BE2C (cell line): ENCODE measurements around the gene MMADHC.

Source experiments
- DNase-seq: peaks from one replicate; pipeline ENCODE4 v3.0.0-alpha.2; 2020
- H3K27me3 ChIP-seq: fragments of 250-450 bp; sonication (Bioruptor Pico); 2 replicates; pipeline ENCODE4 v1.5.1; 2020; ENCODE audit warnings: mild to moderate bottlenecking
- H3K36me3 ChIP-seq: fragments of 250-450 bp; sonication (Bioruptor Pico); 2 replicates; pipeline ENCODE4 v1.5.1; 2020; ENCODE audit warnings: mild to moderate bottlenecking
- H3K4me1 ChIP-seq: fragments of 250-450 bp; sonication (Bioruptor Pico); 2 replicates; pipeline ENCODE4 v1.5.1; 2020
- H3K4me3 ChIP-seq: 2 replicates; pipeline ENCODE4 v1.5.1; 2011; ENCODE audit warnings: low read depth, low read length
- H3K9me3 ChIP-seq: fragments of 250-450 bp; sonication (Bioruptor Pico); 2 replicates; pipeline ENCODE4 v1.5.1; 2020
- TF ChIP-seq, protein P1 (sequence below): IDR thresholded peaks from 2 replicates; pipeline ENCODE4 v1.5.1; 2012; ENCODE audit warnings: mild to moderate bottlenecking, low read depth, low read length

Gene MMADHC

GRCh38 chr2:149536649-149537048 lies 50.9 kb downstream of the MMADHC start:
- no peak overlapping the region for H3K4me3 ChIP-seq
- H3K4me1 ChIP-seq = no peaks in the 10 kb centered on the region
- no peaks in the 10 kb centered on the region for H3K9me3 ChIP-seq
- no peak for DNase-seq
- H3K36me3 ChIP-seq = no peaks in the 10 kb centered on the region
- TF ChIP-seq, protein P1, sequence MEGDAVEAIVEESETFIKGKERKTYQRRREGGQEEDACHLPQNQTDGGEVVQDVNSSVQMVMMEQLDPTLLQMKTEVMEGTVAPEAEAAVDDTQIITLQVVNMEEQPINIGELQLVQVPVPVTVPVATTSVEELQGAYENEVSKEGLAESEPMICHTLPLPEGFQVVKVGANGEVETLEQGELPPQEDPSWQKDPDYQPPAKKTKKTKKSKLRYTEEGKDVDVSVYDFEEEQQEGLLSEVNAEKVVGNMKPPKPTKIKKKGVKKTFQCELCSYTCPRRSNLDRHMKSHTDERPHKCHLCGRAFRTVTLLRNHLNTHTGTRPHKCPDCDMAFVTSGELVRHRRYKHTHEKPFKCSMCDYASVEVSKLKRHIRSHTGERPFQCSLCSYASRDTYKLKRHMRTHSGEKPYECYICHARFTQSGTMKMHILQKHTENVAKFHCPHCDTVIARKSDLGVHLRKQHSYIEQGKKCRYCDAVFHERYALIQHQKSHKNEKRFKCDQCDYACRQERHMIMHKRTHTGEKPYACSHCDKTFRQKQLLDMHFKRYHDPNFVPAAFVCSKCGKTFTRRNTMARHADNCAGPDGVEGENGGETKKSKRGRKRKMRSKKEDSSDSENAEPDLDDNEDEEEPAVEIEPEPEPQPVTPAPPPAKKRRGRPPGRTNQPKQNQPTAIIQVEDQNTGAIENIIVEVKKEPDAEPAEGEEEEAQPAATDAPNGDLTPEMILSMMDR = no peak
- no peaks in the 10 kb centered on the region for H3K27me3 ChIP-seq

DNA sequence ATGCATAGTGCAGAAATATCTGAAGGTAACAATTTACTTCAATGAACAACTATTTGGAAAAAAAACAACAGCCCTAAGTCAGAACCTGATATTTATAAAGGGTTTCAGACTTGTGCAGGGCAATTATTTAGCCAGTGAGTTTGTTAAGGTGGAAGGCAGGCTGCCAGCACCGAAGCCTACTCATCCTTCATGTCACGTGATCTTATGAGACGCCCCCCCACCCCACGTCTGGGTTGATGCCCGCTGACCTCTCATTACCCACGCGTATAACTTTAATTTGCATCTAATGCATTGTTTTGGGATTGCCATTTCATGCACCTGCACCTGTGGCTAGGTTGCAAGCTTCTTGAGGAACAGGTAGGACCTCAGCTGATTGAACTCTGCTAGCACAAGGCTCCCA lies 52.9 kb downstream of the MMADHC start:
- H3K9me3 ChIP-seq = no peaks in the 10 kb centered on the region
- TF ChIP-seq, protein P1 = no peak

DNA sequence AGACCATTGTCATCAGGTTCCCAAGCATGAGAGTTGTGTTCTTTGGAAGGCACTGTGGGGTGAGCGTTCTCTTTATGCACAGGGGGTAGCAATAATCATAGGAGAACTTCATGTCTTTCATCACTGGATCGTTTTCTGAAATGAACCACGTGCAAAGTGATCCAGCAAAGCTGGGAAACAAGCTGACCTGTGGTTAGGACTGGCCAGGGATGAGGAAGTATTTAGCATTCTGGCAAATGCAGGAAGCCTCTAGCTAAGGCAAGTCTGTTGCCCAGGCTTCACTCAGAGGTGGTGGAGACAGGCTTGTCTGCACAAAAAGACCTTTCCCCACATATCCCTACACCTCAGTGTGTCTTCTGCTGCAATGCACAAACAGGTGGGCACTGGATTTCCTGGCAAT lies 58.6 kb downstream of the MMADHC start:
- TF ChIP-seq, protein P1 = no peak
- Histone ChIP-seq H3K36me3 (no peaks in the 10 kb centered on the region), H3K4me1 (no peaks in the 10 kb centered on the region), H3K4me3 (no peak overlapping the region), H3K27me3 (no peaks in the 10 kb centered on the region), H3K9me3 (no peaks in the 10 kb centered on the region)
- DNase-seq = no peak

More for the DNA sequence above, 52.9 kb downstream of the MMADHC start:
- DNase-seq = no peak
- no peak overlapping the region for H3K4me3 ChIP-seq
- no peaks in the 10 kb centered on the region for H3K36me3 ChIP-seq
- H3K4me1 ChIP-seq = no peaks in the 10 kb centered on the region
- no peaks in the 10 kb centered on the region for H3K27me3 ChIP-seq

DNA sequence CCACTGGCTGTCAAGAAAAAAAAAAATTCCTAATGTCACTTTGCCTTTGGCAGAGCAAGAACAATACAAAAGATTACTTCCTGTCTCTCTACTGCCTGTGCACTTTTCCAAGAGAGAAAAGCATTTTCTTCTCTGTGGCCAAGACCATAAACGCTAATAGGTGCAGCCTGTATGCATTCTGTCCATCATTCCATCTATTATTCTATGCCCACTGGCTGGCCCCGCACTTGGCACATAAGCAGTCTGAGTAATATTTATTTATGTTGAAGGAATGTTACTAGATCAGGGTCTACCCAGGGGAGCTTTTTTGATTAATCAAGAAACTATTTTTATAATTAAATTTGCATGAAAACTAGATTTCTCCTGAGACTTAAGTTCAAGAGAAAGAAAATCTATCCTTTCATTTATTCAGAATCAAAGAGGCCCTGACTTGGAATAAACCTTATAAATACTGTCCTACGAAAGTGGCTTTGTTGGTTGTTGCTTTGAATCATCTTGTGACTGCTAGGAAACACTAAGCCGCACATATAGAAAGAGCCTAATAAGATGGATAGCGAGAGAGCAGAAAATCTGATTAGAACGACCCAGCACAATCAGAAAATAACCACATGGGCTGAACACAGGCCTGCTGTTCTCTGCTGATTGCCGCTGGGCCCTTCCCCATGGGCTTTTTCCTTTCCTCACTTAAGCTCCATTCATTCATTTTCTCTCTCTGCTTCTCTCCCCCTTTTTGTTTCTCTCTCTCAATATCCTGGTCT lies 59.4 kb downstream of the MMADHC start:
- no peaks in the 10 kb centered on the region for H3K36me3 ChIP-seq
- DNase-seq = no peak
- TF ChIP-seq, protein P1 = no peak
- no peaks in the 10 kb centered on the region for H3K27me3 ChIP-seq
- H3K4me3 ChIP-seq = no peak overlapping the region
- no peaks in the 10 kb centered on the region for H3K9me3 ChIP-seq
- H3K4me1 ChIP-seq = no peaks in the 10 kb centered on the region

DNA sequence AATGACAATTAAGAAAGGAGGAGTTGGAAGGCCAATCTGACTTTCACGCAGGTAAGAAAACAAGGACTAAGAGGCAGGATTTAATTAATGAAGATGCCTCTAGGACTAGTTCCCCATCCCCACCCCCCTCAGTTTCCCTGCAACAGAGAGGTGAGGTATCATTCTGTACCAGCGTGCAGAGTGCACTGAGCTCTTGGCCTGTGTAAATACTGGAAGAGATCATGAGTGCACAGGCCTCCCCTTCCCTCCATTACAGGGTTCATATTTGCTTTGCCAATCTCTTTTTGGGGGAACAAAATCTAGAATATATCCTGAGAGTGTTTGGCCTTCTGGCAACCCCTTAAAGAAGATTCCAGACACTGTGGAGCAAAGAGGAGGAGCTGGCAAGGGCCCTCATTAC lies 60.9 kb downstream of the MMADHC start:
- Histone ChIP-seq H3K27me3 (no peaks in the 10 kb centered on the region), H3K4me3 (no peak overlapping the region), H3K4me1 (no peaks in the 10 kb centered on the region), H3K36me3 (no peaks in the 10 kb centered on the region), H3K9me3 (no peaks in the 10 kb centered on the region)
- TF ChIP-seq, protein P1 = no peak
- no peak for DNase-seq

DNA sequence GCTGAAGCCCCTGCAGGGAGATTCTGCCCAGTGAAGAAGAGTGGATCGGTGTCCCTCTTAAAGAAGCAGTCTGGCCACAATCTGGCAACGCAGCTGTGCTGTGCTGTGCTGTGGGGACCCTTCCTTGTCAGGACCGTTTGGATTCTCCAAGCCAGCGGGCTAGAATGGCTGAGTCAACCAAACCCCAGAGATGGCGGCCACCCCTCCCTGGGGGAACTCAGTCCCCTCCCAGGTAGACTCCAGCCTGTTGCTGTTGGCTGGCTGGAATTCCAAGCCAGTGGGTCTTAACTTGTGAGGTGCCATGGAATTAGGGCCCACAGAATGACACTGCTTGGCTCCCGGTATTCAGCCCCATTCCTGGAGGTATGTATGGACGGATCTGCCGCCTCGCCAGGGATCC lies 62.3 kb downstream of the MMADHC start:
- no peaks in the 10 kb centered on the region for H3K4me1 ChIP-seq
- H3K4me3 ChIP-seq = no peak overlapping the region
- H3K27me3 ChIP-seq = no peaks in the 10 kb centered on the region
- no peaks in the 10 kb centered on the region for H3K9me3 ChIP-seq
- no peak for DNase-seq
- TF ChIP-seq, protein P1 = no peak
- H3K36me3 ChIP-seq = no peaks in the 10 kb centered on the region
